Measurements from ENCODE around the gene ZAR1L.
A peak's percentile ranks its signal among the peaks of the same experiment; 100 is the strongest.

Gene ZAR1L

DNA sequence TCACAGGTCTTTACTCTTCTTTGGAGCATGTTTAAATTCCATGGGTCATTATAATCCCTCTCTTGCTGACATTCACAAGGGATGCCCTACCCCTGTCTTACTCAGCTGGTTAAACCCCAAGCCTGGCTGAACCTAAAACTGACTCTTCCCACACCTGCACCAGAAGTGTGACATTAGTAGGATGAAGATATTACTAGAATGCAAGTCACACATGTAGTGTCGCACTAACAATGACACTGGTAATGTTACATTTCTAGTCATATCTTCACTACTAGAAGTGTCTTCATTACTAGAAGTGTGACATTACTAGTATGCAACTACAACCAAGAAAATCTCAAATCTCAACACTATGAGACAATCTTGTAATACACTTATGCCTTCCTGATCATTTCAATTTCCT, 14.2 kb downstream of the ZAR1L start:
- TF ChIP-seq, protein P1, sequence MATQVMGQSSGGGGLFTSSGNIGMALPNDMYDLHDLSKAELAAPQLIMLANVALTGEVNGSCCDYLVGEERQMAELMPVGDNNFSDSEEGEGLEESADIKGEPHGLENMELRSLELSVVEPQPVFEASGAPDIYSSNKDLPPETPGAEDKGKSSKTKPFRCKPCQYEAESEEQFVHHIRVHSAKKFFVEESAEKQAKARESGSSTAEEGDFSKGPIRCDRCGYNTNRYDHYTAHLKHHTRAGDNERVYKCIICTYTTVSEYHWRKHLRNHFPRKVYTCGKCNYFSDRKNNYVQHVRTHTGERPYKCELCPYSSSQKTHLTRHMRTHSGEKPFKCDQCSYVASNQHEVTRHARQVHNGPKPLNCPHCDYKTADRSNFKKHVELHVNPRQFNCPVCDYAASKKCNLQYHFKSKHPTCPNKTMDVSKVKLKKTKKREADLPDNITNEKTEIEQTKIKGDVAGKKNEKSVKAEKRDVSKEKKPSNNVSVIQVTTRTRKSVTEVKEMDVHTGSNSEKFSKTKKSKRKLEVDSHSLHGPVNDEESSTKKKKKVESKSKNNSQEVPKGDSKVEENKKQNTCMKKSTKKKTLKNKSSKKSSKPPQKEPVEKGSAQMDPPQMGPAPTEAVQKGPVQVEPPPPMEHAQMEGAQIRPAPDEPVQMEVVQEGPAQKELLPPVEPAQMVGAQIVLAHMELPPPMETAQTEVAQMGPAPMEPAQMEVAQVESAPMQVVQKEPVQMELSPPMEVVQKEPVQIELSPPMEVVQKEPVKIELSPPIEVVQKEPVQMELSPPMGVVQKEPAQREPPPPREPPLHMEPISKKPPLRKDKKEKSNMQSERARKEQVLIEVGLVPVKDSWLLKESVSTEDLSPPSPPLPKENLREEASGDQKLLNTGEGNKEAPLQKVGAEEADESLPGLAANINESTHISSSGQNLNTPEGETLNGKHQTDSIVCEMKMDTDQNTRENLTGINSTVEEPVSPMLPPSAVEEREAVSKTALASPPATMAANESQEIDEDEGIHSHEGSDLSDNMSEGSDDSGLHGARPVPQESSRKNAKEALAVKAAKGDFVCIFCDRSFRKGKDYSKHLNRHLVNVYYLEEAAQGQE (IDR thresholded peaks at IDR 0.05; ENCODE audit: insufficient replicate concordance, low read depth), result no peak
- TF ChIP-seq, protein P2, sequence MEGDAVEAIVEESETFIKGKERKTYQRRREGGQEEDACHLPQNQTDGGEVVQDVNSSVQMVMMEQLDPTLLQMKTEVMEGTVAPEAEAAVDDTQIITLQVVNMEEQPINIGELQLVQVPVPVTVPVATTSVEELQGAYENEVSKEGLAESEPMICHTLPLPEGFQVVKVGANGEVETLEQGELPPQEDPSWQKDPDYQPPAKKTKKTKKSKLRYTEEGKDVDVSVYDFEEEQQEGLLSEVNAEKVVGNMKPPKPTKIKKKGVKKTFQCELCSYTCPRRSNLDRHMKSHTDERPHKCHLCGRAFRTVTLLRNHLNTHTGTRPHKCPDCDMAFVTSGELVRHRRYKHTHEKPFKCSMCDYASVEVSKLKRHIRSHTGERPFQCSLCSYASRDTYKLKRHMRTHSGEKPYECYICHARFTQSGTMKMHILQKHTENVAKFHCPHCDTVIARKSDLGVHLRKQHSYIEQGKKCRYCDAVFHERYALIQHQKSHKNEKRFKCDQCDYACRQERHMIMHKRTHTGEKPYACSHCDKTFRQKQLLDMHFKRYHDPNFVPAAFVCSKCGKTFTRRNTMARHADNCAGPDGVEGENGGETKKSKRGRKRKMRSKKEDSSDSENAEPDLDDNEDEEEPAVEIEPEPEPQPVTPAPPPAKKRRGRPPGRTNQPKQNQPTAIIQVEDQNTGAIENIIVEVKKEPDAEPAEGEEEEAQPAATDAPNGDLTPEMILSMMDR (IDR thresholded peaks at IDR 0.05; ENCODE audit: insufficient read depth, low read length), result no peak
- TF ChIP-seq SPI1 (IDR thresholded peaks at IDR 0.05; ENCODE audit: borderline replicate concordance, low read depth) (no peak), POLR2AphosphoS5 (IDR thresholded peaks at IDR 0.05; ENCODE audit: low read depth) (no peak), GABPA (IDR thresholded peaks at IDR 0.05; ENCODE audit: low read depth) (no peak)
- DNase-seq (ENCODE audit: low read depth in 1 of 2, low spot score in 1 of 2), result no peak
- Histone ChIP-seq H3K27ac (replicated peaks) (no peak overlapping the region), H3K27me3 (ENCODE audit: insufficient read depth, poor library complexity, severe bottlenecking) (no peaks in the 10 kb centered on the region), H3K4me3 (replicated peaks; ENCODE audit: insufficient read depth, low read length) (no peak overlapping the region)

DNA sequence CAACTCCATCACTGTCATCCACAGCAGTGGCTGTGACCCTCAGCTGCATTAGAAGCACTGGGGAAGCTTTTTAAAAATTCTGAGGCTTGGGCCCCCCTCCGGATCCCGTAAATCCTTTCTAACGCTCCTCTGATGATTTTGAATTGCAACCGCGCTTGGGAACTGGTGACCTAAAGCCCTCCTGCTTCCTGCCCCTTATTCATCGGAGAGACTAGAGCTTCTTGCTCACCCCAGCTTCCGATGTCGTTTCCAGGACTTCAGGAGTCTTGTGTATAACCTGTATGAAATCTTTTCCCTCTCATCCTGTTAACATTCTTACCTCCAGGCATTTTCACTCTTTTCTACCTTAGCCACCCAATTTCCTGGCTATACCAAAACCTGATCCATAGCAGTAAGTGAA, 14.8 kb downstream of the ZAR1L start:
- TF ChIP-seq SPI1 (IDR thresholded peaks at IDR 0.05; ENCODE audit: borderline replicate concordance, low read depth) (peak; percentile 36; the same call in 1 of the 2 replicates), POLR2AphosphoS5 (IDR thresholded peaks at IDR 0.05; ENCODE audit: low read depth) (no peak), GABPA (IDR thresholded peaks at IDR 0.05; ENCODE audit: low read depth) (no peak)
- TF ChIP-seq, protein P2 (IDR thresholded peaks at IDR 0.05; ENCODE audit: insufficient read depth, low read length), result no peak
- TF ChIP-seq, protein P1 (IDR thresholded peaks at IDR 0.05; ENCODE audit: insufficient replicate concordance, low read depth), result no peak
- Histone ChIP-seq H3K27ac (replicated peaks) (no peak overlapping the region), H3K27me3 (ENCODE audit: insufficient read depth, poor library complexity, severe bottlenecking) (no peaks in the 10 kb centered on the region), H3K4me3 (replicated peaks; ENCODE audit: insufficient read depth, low read length) (no peak overlapping the region)
- DNase-seq (ENCODE audit: low read depth in 1 of 2, low spot score in 1 of 2), result no peak

DNA sequence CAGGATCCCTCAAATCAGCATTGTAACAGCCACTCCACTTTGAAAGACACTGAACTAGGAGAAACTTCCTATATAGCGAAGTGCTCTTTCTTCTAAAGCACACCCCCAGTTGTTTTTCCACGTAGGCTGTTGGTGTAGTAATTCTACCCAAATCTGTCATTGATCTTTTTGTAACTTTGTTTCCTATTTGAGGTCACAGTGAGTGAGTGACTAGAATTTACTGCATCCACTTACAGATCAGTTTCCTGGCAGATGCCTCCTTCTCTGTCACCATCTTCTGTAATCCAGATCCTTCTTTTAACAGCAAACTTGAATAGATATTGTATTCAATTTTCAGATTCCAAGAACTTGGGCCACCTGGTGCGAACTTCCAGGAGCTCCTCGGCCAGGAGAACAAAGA, 15.3 kb downstream of the ZAR1L start:
- no peak for TF ChIP-seq POLR2AphosphoS5 (IDR thresholded peaks at IDR 0.05; ENCODE audit: low read depth)
- TF ChIP-seq, protein P1 (IDR thresholded peaks at IDR 0.05; ENCODE audit: insufficient replicate concordance, low read depth), result no peak
- no peak for TF ChIP-seq GABPA (IDR thresholded peaks at IDR 0.05; ENCODE audit: low read depth)
- TF ChIP-seq, protein P2 (IDR thresholded peaks at IDR 0.05; ENCODE audit: insufficient read depth, low read length), result no peak
- no peak for TF ChIP-seq SPI1 (IDR thresholded peaks at IDR 0.05; ENCODE audit: borderline replicate concordance, low read depth)
- Histone ChIP-seq H3K27ac (replicated peaks) (no peak overlapping the region), H3K27me3 (ENCODE audit: insufficient read depth, poor library complexity, severe bottlenecking) (no peaks in the 10 kb centered on the region), H3K4me3 (replicated peaks; ENCODE audit: insufficient read depth, low read length) (no peak overlapping the region)
- no peak for DNase-seq (ENCODE audit: low read depth in 1 of 2, low spot score in 1 of 2)

Measured in HL-60 (cell line).